Left renal pelvis (tissue), 4 donors: ENCODE measurements around the gene ZNF486. TPM values are rescaled to one million over a fixed set of nuclear protein-coding genes. Genes with fewer than 3 reads are reported as not detected.
"Not testable (repeated sequence)": the region's sequence is repeated elsewhere in the genome, so short reads cannot be mapped to it uniquely, and the experiment has no call there.

Experiments used
- DNase-seq, 4 donors: peaks; one replicate each; pipeline ENCODE4 v3.0.0-alpha.2; 2013; ENCODE audit warnings: low read depth in 4 of 4, low spot score in 3 of 4
- polyA plus RNA-seq, 4 donors: library from polyadenylated mRNA; unstranded; fragments of 120-200 nt; gene quantifications; one replicate each; pipeline ENCODE4 v1.2.1, GENCODE V29; 2013; ENCODE audit not compliant: insufficient read length in 4 of 4

Gene ZNF486
- polyA plus RNA-seq: 10 to 100 TPM in 3 of 4 donors, 1 to 10 TPM in 1; 9.4 to 26.2 (median 22.7) TPM

DNA sequence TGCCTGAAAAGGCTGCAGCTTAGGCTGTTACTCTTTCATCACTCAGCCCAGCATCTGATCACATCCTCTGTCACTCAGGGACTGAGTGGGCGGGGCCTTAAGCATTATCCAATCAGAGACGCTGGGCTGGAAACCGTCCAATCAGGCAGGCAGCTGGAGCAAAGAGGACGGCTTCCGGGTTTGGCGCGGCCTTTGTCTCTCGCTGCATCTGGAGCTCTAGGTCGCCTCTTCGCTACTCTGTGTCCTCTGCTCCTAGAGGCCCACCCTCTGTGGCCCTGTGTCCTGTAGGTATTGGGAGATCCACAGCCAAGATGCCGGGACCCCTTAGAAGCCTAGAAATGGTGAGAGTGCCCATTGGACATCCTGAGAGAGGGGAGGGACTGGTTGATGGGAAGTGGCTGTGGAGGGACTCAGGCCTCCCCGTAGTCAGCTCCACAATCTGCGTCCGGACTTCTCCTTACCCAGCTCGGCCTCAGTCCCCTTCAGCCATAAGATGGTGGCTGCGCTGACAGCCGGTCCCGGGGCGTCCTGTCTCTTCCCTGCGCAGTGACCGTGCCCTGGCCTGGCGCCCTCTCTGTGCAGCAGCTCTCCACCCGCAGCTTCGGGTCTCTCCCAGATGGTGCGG, at the start of gene ZNF486:
Gene ZNF486 (plus strand): TSS at position 195 of the 625 bp plus-strand sequence. CDS start 117 bp downstream, at position 312.
- peak; percentile 82 to 93 (median 90) for DNase-seq

DNA sequence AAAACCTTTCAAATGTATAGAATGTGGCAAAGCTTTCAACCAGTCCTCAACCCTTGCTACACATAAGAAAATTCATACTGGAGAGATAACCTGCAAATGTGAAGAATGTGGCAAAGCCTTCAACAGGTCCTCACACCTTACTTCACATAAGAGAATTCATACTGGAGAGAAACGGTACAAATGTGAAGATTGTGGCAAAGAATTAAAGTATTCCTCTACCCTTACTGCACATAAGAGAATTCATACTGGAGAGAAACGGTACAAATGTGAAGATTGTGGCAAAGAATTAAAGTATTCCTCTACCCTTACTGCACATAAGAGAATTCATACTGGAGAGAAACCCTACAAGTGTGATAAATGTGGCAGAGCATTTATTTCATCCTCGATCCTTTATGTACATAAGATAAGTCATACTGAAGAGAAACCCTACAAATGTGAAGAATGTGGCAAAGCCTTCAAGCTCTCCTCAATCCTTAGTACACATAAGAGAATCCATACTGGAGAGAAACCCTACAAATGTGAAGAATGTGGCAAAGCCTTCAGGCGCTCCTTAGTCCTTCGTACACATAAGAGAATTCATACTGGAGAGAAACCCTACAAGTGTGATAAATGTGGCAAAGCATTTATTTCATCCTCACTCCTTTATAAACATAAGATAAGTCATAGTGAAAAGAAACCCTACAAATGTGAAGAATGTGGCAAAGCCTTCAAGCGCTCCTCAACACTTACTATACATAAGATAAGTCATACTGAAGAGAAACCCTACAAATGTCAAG, 48.8 kb upstream of the ZNF486 start:
- DNase-seq: not testable (repeated sequence)

DNA sequence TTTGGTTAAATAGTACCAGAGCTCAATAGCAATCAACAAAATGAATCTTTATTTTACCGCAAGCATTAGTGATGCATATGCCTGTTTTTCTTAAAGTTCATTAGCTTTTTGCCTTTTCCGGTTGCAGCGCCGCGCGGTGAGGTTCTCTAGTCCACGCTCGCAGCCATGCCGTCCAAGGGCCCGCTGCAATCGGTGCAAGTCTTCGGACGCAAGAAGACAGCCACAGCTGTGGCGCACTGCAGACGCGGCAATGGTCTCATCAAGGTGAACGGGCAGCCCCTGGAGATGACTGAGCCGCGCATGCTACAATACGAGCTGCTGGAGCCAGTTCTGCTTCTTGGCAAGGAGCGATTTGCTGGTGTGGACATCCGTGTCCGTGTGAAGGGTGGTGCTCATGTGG, 42.1 kb upstream of the ZNF486 start:
- no peak for DNase-seq

DNA sequence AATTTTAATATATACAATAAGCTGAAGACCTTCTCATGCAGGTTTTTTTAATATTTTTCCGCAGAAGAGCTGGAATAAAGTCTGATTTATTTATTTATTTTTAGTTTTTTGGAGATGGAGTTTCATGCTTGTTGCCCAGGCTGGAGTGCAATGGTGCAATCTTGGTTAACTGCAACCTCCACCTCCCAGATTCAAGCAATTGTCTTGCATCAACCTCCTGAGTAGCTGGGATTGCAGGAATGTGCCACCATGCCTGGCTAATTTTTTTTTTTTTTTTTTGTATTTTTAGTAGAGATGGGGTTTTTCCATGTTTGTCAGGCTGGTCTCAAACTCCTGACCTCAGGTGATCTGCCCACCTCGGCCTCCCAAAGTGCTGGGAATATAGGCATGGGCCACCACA, 34.1 kb upstream of the ZNF486 start:
- DNase-seq: not testable (repeated sequence)

DNA sequence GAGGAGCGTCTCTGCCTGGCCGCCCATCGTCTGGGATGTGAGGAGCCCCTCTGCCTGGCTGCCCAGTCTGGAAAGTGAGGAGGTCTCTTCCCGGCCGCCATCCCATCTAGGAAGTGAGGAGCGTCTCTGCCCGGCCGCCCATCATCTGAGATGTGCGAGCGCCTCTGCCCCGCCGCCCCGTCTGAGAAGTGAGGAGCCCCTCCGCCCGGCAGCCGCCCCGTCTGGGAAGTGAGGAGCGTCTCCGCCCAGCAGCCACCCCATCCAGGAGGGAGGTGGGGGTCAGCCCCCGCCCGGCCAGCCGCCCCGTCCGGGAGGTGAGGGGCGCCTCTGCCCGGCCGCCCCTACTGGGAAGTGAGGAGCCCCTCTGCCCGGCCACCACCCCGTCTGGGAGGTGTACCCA, 29.3 kb upstream of the ZNF486 start:
- DNase-seq: not testable (repeated sequence)

DNA sequence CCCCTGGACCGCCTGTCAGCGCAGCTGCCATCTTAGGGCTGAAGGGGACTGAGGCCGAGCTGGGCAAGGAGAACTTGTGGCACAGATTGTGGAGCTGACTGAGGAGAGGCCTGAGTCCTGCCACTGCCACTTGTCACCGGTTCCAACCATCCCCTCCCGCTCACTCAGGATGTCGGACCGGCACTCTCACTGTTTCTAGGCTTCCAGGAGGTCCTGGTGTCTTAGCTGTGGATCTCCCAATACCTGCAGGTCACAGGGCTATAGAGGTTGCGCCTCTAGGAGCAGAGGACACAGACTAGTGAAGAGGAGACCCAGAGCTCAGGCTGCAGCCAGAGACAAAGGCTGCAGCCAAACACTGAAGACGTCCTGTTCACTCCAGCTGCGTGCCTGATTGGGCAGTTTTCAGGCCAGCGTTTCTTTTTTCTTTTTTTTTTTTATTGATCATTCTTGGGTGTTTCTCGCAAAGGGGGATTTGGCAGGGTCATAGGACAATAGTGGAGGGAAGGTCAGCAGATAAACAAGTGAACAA, 15.3 kb upstream of the ZNF486 start:
- DNase-seq: no peak

DNA sequence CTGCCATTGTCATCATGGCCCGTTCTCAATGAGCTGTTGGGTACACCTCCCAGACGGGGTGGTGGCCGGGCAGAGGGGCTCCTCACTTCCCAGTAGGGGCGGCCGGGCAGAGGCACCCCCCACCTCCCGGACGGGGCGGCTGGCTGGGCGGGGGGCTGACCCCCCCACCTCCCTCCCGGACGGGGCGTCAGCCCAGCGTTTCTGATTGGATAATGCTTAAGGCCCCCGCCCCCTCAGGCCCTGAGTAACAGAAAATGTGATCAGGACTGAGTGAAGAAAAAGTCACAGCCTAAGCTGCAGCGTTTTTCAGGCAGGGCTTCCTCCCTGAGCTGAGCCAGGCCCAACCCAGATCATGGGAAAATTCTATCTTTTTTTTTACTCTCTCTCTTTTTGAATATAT, 14.5 kb upstream of the ZNF486 start:
- DNase-seq: not testable (repeated sequence)

DNA sequence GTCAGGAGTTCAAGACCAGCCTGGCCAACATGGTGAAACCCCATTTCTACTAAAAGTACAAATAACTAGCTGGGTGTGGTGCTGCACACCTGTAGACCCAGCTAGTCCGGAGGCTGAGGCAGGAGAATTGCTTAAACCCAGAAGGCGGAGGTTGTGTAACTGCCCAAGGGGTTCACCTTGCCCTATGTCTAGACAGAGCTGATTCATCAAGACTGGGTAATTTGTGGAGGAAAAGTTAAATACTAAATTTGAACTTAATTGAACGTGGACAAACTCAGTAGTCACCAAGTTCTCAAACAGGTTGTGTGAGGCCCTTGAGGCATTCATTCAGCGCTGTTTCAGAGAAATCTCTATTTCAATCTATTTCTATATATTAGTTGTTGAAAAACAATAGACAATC, 13.7 kb upstream of the ZNF486 start:
- DNase-seq: no peak

DNA sequence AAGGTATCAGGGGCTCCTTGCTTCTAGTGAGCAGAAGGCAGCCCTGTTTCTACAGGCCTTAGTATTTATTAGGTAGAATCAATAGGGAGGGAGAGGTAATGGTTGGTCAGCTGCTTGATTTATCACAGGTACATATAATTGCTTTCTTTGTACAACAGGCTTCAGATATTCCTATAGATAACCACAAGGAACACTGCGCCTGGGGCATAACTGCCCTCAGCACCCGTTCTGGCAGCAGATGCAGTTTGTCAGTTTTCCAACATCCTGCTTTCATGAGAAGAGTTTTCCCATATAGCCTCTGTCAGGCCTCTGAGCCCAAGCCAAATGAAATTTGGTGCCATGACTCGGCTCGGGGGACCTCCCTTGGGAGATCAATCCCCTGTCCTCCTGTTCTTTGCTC, 12.4 kb upstream of the ZNF486 start:
- no peak for DNase-seq

DNA sequence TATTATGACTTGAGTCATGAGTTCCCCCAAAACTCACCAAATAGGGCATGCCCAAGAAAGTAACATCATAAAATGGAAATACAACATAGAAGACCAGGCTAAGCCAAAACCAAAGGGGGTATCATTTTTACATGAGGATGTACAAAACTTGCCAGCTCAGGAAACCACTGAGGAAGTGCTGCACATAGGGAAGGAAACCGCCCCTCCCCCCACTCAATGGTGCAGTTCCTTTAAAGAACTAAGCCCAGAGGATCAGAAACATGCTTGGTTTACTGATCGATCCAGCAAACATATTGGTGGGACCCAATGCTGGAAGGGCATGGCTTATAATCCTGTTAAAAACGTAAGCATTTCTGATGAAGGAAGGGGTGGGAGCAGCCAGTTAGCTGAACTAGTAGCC, 4.2 kb upstream of the ZNF486 start:
- DNase-seq: no peak

DNA sequence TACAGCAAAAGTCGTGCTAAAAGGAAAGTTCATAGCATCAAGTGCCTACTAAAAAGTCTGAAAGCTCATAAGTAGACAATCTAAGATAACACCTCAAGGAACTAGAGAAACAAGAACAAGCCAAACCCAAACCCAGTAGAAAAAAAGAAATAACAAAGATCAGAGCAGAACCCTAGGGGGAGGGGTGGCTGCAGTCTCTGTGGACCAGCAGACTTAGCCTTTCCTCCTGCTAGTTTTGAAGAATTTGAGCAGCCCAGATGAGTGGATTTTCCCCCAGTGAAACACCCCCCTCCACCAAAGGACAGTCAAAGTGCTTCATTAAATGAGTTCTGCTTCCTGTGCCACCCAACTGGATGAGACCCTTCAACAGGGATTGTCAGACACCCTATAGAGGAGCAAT, 2.6 kb upstream of the ZNF486 start:
- no peak for DNase-seq

DNA sequence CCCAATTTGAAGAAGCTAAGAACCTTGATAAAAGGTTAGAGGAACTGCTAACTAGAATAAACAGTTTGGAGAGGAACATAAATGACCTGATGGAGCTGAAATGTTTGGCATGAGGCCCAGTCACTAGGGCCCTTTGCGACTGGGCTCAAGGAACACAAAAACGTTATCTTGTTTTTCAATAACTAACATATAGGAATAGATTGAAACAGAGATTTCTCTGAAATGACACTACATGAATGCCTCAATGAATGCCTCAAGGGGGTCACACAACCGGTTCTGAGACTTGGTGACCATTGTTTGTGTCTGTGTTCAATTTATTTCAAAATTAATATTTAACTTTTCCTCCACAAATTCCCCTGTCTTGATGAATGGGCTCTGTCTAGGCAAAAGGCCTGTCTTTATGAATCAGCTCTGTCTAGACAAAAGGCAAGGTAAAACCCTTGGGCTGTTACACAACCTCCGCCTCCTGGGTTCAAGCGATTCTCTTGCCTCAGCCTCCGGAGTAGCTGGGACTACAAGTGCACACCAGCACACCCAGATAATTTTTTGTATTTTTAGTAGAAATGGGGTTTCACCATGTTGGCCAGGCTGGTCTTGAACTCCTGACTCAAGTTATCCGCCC, 932 bp upstream of the ZNF486 start:
- DNase-seq: no peak

DNA sequence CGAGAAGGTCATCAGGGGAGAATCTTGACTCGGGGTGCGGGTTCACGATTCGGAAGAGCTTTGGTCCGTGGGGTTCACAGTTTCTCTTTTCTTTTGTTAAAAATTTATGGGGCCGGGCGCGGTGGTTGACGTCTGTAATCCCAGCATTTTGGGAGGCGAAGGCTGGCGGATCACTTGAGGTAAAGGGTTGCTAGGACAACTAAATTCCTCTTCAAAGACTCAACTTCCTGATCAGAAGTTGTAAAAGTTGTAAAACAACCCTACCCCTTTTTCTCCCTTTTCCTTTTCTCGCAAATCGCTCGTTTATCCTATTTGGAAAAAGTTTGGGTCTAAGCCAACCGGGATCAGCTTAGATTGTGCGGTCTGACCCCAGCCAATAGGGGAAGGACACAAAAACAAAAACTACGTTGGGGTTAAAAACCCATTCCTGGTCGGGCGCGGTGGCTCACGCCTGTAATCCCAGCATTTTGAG, 673 bp downstream of the ZNF486 start:
- peak in 1 of 4 donors; percentile 14 for DNase-seq

DNA sequence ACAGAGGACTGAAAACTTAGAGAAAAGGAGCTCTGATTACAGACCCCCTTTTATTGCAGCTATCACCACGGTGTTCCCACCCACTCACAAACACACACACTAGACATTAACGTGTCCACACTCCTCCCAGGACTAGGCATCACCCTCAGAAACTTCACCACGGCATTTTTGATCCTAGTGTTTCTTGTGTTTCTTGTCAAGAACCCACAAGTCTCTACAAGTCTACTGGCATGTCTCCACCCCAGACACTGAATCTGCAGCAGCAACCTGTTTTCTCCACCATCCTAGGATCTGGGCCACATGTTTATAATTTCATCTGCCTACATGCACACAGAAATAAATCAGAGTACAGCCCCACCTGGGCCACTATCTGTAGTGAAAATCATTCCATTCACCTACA, 4.3 kb downstream of the ZNF486 start:
- no peak for DNase-seq

DNA sequence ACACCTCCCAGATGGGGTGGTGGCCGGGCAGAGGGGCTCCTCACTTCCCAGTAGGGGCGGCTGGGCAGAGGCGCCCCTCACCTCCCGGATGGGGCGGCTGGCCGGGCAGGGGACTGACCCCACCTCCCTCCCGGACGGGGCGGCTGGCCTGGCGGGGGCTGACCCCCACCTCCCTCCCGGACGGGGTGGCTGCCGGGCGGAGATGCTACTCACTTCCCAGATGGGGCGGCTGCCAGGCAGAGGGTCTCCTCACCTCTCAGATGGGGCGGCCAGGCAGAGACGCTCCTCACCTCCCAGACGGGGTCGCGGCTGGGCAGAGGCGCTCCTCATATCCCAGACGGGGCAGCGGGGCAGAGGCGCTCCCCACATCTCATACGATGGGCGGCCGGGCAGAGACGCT, 8.8 kb downstream of the ZNF486 start:
- DNase-seq: not testable (repeated sequence)

DNA sequence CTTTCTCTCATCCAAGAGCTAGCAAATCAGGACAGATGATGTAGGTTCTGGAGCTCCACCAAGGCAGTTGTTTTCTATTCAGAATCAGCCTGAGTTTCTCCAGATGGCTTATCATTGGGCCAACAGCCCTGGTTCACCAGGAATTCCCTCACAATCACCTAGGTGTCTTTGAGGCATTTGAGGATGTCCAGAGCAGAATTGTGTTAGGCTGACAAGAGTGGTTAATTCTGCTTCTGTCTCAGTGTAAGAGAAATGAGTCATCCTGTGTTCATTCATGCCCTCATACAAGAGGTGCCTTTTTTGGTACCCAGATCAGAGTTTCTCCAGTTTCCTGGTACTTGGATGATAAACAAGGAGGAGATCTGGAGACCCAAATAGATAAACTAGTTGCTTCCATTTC, 12.9 kb downstream of the ZNF486 start:
- not testable (repeated sequence) for DNase-seq

DNA sequence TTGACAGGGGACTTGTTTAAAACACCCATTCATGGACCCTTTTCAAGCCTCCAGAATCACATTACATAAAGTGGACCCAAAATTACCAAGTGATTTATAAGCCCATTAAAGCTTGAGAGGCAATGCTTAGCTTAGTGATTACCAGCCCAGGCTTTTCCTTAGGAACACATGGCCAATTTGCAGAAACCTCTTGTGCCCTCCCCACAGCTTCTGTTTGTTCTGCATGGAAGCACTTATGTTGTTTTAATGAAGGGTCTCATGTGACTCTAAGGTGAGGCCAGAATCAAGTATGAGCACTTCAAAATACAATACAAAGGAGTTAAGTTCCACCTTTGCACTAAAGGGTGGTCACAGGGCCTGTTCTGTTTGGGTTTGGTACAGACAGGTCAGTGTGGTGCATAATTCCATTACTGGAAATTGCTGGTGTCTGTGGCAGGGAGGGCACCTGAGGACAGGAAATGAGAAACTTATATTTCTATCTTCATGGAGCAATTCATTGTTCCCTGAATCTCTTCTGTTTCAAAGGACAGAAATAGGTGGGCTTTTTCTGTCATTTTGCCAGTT, 15.3 kb downstream of the ZNF486 start:
- peak in 1 of 4 donors; percentile 24 for DNase-seq

DNA sequence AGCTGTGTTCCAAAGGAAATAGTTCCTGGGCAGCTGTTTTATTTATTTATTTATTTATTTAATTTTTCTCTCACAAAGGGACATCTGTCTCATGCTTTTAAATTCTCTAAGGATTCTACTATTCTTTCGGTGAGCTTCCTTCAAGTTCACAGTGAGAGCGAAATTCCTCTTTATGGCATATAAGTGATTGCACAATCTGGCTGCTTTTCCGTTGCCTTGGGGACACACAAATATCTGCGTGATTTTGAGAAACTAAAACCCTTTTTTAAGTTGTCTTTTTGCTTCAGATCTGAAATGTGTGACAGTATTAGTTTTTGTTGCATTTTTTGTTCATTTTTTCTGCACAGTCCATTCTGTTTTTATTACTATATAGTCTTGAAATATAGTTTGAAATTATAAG, 19.2 kb downstream of the ZNF486 start:
- DNase-seq: no peak

DNA sequence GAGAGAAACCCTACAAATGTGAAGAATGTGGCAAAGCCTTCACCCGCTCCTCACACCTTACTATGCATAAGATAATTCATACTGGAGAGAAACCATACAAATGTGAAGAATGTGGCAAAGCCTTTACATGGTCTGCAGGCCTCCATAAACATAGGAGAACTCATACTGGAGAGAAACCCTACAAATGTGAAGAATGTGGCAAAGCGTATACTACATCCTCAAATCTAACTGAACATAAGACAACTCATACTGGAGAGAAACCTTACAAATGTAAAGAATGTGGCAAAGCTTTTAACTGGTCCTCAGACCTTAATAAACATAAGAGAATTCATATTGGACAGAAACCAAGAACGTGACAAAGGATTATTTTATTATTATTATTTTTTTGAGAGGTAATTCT, 30.7 kb downstream of the ZNF486 start:
- DNase-seq: no peak

DNA sequence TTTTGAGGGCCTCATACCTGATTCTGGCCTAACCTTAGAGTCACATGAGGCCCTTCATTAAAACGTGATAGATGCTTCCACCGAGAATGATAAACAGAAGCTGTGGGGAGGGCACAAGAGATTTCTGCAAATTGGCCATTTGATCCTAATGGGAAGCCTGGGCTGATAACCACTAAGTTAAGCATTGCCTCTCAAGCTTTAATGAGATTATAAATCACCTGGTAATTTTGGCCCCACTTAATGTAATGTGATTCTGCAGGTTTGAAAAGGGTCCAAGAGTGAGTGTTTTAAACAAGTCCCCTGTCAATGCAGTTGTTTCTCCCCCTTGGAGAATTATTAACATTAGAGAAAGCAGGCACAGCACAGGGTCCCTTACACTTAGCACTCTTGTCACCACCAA, 42.0 kb downstream of the ZNF486 start:
- peak in 3 of 4 donors; percentile 2 to 41 (median 5) for DNase-seq

DNA sequence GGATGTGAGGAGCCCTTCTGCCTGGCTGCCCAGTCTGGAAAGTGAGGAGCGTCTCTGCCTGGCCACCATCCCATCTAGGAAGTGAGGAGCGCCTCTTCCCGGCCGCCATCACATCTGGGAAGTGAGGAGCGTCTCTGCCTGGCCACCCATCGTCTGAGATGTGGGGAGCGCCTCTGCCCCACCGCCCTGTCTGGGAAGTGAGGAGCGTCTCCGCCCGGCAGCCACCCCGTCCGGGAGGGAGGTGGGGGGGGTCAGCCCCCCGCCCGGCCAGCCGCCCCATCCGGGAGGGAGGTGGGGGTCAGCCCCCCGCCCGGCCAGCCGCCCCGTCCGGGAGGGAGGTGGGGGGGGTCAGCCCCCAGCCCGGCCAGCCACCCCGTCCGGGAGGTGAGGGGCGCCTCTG, 47.4 kb downstream of the ZNF486 start:
- not testable (repeated sequence) for DNase-seq
